ENCODE results near the gene SLC22A23.

DNA sequence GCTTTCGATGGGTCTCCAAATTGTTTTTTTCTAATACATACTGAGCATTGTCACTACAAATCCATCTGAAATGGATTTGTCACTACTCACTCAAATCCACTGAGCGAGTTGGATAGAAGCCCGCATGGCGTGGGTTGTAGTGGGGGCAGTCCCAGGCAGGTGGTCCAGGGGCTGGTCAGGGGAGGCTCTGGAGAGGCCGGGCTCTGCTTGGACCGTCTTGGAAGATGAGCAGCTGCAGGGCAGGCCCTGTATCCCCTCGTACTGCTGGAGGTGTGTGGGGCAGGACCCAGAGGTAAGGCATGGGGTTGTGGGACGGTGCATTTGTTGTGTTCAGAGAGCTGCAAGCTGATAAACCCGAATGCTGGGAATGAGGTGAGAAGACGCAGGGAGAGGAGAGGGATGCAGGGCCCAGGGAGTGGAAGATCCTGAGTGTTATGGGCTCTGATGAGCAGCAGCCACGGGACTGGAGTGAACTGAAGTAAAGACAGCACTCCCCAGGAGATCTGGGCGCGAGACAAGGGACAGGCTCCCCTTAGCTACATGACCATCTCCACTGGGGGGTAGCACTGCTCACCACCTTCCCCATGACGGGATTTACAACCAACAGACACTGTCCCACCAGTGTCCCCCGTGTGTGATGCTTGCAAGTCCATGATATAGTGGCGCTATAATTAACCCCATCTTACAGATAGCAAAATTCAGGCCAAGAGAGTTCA, 152.2 kb downstream of the SLC22A23 start:
- TF ChIP-seq, protein P1, sequence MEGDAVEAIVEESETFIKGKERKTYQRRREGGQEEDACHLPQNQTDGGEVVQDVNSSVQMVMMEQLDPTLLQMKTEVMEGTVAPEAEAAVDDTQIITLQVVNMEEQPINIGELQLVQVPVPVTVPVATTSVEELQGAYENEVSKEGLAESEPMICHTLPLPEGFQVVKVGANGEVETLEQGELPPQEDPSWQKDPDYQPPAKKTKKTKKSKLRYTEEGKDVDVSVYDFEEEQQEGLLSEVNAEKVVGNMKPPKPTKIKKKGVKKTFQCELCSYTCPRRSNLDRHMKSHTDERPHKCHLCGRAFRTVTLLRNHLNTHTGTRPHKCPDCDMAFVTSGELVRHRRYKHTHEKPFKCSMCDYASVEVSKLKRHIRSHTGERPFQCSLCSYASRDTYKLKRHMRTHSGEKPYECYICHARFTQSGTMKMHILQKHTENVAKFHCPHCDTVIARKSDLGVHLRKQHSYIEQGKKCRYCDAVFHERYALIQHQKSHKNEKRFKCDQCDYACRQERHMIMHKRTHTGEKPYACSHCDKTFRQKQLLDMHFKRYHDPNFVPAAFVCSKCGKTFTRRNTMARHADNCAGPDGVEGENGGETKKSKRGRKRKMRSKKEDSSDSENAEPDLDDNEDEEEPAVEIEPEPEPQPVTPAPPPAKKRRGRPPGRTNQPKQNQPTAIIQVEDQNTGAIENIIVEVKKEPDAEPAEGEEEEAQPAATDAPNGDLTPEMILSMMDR (IDR thresholded peaks at IDR 0.05 in 4 of 5, conservative IDR thresholded peaks at IDR 0.05 in 1 of 5): no peak
- TF ChIP-seq POLR2A (IDR thresholded peaks at IDR 0.05): no peak

All from gastrocnemius medialis (tissue), 4 donors.